Ishikawa (cell line): ENCODE data around the gene ZNF726.

Experiments used
- CEBPB ChIP-seq: IDR thresholded peaks from 2 replicates; pipeline ENCODE4 v1.6.1; 2012
- CREB1 ChIP-seq: IDR thresholded peaks from 2 replicates; pipeline ENCODE4 v1.6.1; 2012; ENCODE audit warnings: low read depth
- EGR1 ChIP-seq: IDR thresholded peaks from 2 replicates; pipeline ENCODE4 v1.6.1; 2012
- EP300 ChIP-seq: IDR thresholded peaks from 2 replicates; pipeline ENCODE4 v1.6.1; 2012; ENCODE audit warnings: borderline replicate concordance
- FOXM1 ChIP-seq: IDR thresholded peaks from 2 replicates; pipeline ENCODE4 v1.6.1; 2012; ENCODE audit warnings: low read depth, borderline replicate concordance
- MAX ChIP-seq: IDR thresholded peaks from 2 replicates; pipeline ENCODE4 v1.6.1; 2012
- NFIC ChIP-seq: IDR thresholded peaks from 2 replicates; pipeline ENCODE4 v1.6.1; 2012
- RAD21 ChIP-seq: IDR thresholded peaks from 2 replicates; pipeline ENCODE4 v1.6.1; 2012; ENCODE audit warnings: low read depth
- REST ChIP-seq: IDR thresholded peaks from 2 replicates; pipeline ENCODE4 v1.6.1; 2012; ENCODE audit warnings: low read depth, mild to moderate bottlenecking
- TAF1 ChIP-seq: IDR thresholded peaks from 2 replicates; pipeline ENCODE4 v1.6.1; 2012; ENCODE audit warnings: low read depth, mild to moderate bottlenecking
- TEAD4 ChIP-seq: IDR thresholded peaks from 2 replicates; pipeline ENCODE4 v1.6.1; 2012
- USF1 ChIP-seq: IDR thresholded peaks from 2 replicates; pipeline ENCODE4 v1.6.1; 2012
- YY1 ChIP-seq: IDR thresholded peaks from 2 replicates; pipeline ENCODE4 v1.6.1; 2012; ENCODE audit warnings: low read depth
- ZBTB7A ChIP-seq: IDR thresholded peaks from 2 replicates; pipeline ENCODE4 v1.6.1; 2012; ENCODE audit warnings: low read depth

GRCh38 chr19:23908165-23908564, 6.5 kb upstream of the ZNF726 start:
- TF ChIP-seq EGR1 (no peak), CREB1 (no peak), REST (no peak), CEBPB (no peak), YY1 (no peak), RAD21 (no peak), EP300 (no peak), ZBTB7A (no peak), NFIC (no peak), FOXM1 (no peak), TAF1 (no peak), TEAD4 (no peak), USF1 (no peak), MAX (no peak)
